ENCODE data around the gene MFNG.

Gene MFNG

DNA sequence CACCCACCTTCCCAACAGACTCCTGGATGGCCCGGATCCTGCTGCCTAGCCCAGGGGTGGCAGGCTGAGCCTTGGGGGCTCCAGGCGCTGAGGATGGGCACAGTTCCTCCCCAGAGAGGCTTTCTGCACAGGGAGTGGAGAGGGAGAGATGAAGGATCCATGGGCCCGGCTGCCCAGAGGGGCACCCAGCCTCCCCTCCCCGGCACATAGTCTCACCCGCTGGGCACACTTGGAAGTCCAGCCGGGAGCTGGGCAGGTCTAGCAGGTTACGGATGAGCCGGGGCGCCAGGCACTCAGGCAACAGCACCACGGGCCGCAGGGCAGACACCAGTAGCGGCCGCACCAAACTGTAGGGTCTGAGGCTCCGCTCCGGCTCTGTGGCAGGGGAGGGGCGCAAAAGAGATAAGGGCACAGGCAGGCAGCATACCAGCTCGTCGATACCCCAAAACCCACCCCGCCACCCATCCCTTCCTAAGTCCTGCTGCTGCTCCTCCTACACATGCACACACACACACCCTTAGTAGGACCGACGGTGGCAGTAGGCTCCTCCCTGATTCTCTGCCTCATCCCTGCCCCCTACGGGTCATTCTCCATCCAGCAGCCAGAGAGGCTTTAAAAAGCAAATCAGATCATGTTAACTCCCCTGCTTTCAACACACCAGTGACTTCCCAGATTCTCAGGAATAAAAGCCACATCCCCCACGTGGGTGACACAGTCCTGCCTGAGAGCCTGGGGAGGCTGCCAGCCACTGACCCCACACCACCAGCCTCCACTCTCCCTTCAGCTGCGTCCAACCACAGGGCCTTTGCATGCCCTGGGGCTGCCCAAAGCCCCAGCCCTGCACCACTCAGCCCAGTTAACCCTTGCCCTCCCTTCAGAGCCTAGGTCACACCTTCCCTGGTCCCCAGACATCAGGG is 6.5 kb upstream of the MFNG start:
- DNase-seq = peak; percentile 46

- DNase-seq = no peak
Measured at GRCh38 chr22:37491559-37492427, 5.6 kb upstream of the MFNG start.

GRCh38 chr22:37491106-37491505 is 4.9 kb upstream of the MFNG start:
- DNase-seq = no peak

DNA sequence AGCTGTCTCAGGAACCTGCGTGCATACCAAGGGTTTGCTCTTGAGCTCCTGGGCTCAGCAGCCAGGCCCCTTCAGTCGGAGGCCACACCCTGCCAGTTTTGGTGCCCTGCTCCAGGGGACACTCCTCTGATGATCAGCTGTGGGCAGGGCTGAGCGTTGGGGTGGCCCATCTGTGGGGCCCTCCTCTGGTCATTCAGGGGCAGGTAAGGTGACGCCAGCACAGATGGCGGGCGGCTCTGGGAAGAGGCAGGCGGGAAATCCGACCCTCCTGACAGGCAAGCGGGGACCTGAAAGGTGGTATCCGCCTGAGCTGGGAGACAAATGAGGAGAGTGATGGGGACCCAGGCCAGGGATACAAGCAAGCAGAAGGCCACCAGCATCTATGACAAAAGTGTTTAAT is 3.8 kb upstream of the MFNG start:
- DNase-seq = no peak

DNA sequence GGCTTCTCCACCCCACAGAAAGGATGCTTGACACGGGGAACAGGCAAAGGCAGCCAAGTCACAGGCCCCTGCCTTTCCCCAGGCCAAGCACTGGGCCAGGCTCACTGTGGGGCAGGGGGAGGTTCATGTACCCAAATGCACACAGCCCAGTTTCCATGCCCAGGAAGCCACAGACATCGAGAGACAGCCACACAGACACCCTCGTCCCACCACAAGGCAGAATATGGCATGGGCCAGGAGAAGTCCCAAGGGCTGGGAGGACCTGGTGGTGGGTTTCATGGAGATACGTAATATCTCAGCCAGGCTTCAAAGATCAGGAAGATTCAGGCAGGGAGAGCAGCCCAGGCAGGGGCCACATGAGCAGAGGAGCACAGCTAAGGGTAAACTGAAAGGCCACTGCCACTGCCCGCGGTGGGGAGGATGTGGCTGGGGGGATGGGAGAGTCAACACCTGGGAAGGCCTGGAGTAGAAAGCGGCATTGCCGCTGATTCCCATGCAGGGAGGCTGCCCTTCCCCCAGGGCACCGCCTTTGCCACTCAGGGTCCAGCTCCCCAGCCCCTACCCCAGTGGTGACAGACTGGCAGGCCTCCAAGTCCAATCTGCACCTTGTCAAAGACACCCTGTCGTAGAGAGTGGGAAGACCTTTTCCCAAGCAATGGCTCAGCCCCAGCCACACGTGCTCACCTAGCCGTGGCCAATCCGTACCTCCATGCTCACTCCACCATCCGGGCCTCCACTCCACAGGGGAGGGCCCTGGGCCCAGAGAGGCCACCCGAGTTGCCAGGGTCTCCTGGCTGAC is 2.4 kb upstream of the MFNG start:
- DNase-seq = no peak

DNA sequence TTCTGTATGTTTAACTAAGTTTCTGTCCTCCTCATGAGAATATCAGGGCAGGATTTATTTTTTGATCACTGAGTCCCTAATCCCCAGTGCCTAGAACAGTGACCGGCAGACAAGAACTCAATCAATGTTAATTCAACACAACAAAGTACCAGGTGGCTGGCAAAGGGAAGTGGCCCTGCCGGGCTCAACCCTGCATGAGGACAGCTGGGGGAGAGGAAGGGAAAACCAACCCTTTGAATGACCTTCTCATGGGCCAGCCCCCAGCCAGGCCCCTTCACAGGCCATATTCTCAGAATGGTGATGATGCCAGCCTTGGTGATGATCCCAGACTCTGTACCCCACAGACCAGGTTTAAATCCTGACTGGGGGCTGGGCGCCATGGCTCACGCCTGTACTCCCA is 1.4 kb upstream of the MFNG start:
- DNase-seq = no peak

GRCh38 chr22:37487129-37487528 is 945 bp upstream of the MFNG start:
- no peak for DNase-seq

DNA sequence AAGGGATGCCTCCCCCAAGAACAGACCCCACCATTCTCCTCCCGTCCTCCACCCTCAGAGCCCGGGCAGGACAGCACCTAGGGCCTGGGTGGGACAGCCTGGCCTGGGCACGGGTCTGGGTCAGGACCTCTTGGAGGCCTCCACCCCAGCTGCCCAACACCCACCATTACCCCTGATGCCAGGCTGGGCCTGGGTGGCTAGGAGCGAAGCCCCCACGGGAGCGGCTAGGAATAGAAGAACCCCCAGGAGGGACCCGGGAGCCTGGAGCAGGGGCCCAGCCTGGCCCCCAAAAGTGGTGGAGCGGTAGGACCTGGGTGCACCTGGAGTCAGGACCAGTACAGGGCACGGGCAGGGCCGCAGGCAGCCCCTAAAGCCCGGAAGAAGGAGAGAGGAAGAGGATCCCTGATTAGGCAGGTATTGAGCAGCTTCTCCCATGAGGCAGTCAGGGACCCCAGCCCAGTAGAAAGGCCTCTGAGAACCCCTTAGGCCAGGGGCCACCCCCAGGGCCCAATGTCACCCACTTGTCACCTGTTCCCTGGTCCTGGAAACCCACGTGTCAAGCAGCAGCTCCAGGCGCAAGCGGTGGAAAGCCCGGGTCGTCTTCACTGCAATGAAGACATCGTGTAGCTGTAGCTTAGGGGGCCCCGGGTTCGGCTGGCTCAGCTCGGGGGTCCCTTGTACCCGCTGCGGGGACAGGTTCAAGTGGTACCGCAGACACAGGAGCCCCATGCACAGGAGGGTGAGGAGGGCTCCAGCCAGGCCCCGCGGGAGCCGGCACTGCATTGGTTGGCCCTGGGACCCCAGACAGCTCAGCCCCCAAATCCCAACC is 575 bp downstream of the MFNG start:
- DNase-seq = no peak

DNA sequence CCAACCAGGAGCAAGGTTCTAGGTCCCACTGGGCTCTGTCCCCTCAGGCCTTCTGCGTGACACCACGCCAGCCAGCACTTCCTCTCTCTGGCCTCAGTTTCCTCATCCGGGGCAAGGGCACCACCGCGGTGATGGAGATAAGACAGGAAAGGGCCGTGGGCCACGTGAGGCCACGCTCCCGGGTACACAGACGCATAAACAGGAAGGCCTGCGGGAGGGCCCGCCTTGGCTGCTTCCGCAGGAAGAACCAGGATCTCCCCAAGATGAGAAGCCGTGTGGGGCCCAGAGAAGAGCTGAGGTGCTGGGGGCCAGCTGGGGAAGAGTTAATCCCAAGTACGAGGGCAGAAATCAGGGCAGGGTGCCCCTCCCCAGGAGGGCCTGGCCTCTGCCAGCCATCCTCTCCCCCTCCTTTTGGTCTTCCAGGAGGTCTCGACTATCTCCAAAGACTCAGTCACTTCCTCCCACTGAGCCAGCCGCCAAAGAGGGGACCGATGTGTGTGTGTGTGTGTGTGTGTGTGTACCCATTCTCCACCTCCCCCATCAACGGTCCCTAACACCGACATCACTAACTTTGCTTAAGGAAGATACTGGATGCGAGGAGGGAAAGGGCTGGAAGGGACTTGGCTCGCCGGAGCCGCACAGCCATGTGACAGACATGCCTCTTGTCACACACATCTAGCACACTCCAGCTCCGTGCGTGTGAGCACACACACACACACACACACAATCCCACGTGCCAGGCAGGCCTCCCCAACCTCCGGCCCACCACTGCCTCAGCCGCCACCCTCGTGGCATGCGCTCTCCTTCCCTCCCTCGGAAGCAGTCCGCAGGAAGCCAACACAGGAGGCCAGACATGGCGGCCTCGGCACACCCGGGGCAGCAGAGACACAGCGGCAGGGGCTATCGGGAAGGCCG is 1.4 kb downstream of the MFNG start:
- DNase-seq = no peak

- DNase-seq = no peak
Measured at GRCh38 chr22:37483050-37483449, 3.1 kb downstream of the MFNG start.

DNA sequence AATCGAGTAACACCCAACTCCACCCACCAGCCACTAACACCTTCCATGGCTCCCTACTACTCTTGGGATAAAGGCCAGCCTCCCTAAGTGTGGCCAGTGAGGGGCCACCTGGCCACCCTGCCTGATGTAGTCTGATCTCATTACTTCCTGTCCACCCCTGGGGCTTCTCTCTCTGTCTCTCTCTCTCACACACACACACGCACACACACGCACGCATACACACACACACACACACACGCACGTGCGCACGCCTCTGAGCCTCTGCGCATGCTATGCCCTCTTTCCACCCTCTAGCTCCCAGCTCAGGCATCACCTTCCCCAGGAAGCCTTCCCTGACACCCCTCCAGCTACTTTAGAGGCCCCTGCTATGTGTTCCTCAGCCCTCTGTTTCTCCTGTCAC is 3.9 kb downstream of the MFNG start:
- no peak for DNase-seq

- no peak for DNase-seq
Measured at GRCh38 chr22:37481347-37481907, 4.8 kb downstream of the MFNG start.

DNA sequence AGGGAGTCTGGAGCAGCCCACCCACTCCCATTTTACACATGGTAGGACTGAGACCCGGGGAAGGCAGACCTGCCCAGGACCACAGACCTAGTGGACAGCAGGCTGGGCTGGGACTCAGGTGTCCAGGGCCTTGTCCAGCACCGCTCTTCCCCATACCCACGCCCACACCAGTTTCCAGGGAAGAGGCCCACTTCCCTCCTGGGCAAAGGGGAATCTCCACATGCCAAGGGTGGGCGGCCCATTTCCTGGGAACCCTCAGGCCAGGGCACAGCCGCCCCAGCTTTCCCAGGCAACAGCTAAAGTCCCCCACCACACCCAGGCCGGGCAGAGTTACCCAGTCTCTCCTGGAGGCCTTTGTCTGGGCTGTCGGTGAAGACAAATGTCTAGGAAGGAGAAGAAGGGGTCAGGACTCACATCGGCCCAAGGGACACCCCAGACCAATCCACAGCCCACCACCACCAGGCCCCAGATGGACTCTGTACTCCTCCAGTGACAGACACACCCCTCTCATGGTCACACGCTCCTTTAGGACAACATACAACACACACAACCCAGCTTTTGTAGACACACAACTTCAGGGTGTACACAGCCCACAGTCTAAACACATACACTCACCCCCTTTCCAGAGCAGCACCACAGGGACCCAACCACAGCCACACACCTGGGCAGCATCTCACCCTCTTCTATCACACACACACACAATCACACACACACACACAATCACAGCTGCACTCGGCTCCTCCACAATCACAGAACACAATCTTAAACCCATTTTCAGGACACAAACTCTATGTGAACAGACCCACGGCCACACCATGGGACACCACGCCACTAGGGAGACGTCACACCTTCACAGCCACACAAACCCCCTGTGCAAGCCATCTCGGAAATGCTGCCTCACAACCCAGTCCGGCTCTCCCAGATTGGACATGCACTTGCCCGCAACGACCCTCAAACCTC is 5.5 kb downstream of the MFNG start:
- DNase-seq = no peak

- no peak for DNase-seq
Measured at GRCh38 chr22:37479196-37479595, 7.0 kb downstream of the MFNG start.

- DNase-seq = no peak
Measured at GRCh38 chr22:37476389-37477329, 9.5 kb downstream of the MFNG start.

- DNase-seq = no peak
Measured at GRCh38 chr22:37474447-37475090, 11.6 kb downstream of the MFNG start.

- DNase-seq = no peak
Measured at GRCh38 chr22:37473437-37473946, 12.7 kb downstream of the MFNG start.

Data from NCI-H1694 (cell line).